ENCODE results near the gene INPPL1. TPM values are rescaled to one million over a fixed set of nuclear protein-coding genes. Genes with fewer than 3 reads are reported as not detected.
A peak's percentile ranks its signal among the peaks of the same experiment; 100 is the strongest.

INPPL1 gene
- total RNA-seq, 2 donors from 2014 or later: 47.2 to 53.7 TPM

- DNase-seq: peak in 1 of 4 donors; percentile 27
- H3K4me1 ChIP-seq: peaks cover 15% of the 10 kb centered on the region
- intact Hi-C loops (cut with DNase I): no loop called here
These were observed 3.0 kb downstream of the INPPL1 start for GRCh38 chr11:72227316-72228228.

GRCh38 chr11:72228229-72228843 lies 3.8 kb downstream of the INPPL1 start:
- DNase-seq: peak in 1 of 4 donors; percentile 20
- peaks cover 0 to 18% of the 10 kb centered on the region in 2 donors for H3K36me3 ChIP-seq (replicated peaks in 1 of 2; ENCODE audit: insufficient read depth in 1 of 2, low read depth in 2 of 2)
- ATAC-seq: no peak
- no peak overlapping the region for H3K27ac ChIP-seq
- peaks cover 11% of the 10 kb centered on the region for H3K4me1 ChIP-seq
- TF ChIP-seq POLR2A (IDR thresholded peaks at IDR 0.05) (no peak), CTCF (IDR thresholded peaks at IDR 0.05) (no peak)
- 86 to 91% methylated on average over 11 to 12 of the region's 16 CpGs for WGBS, 2 donors
- intact Hi-C loops (cut with DNase I): no loop called here
- no peak overlapping the region for H3K4me3 ChIP-seq
- H3K27me3 ChIP-seq: no peaks in the 10 kb centered on the region
- no peaks in the 10 kb centered on the region for H3K9me3 ChIP-seq

More at GRCh38 chr11:72227316-72228228, 3.0 kb downstream of the INPPL1 start:
- no peaks in the 10 kb centered on the region for H3K27me3 ChIP-seq
- no peaks in the 10 kb centered on the region for H3K9me3 ChIP-seq
- WGBS, 2 donors: 81 to 89% methylated on average over 6 to 14 of the region's 14 CpGs
- peaks cover 0 to 18% of the 10 kb centered on the region in 2 donors for H3K36me3 ChIP-seq (replicated peaks in 1 of 2; ENCODE audit: insufficient read depth in 1 of 2, low read depth in 2 of 2)
- TF ChIP-seq CTCF (IDR thresholded peaks at IDR 0.05) (no peak), POLR2A (IDR thresholded peaks at IDR 0.05) (no peak)
- no peak overlapping the region for H3K4me3 ChIP-seq
- H3K27ac ChIP-seq: no peak overlapping the region
- no peak for ATAC-seq

GRCh38 chr11:72228844-72229231 lies 4.3 kb downstream of the INPPL1 start:
- no peak for TF ChIP-seq POLR2A (IDR thresholded peaks at IDR 0.05)
- no peak for TF ChIP-seq CTCF (IDR thresholded peaks at IDR 0.05)
- peaks cover 0 to 18% of the 10 kb centered on the region in 2 donors for H3K36me3 ChIP-seq (replicated peaks in 1 of 2; ENCODE audit: insufficient read depth in 1 of 2, low read depth in 2 of 2)
- H3K27ac ChIP-seq: no peak overlapping the region
- DNase-seq: no peak
- WGBS, 2 donors: 89% methylated on average over 7 of the region's 7 CpGs; no CpG with 5 or more reads in 1 of the 2 donors
- H3K4me3 ChIP-seq: no peak overlapping the region
- intact Hi-C loops (cut with DNase I): no loop called here
- H3K4me1 ChIP-seq: peaks cover 11% of the 10 kb centered on the region
- H3K9me3 ChIP-seq: no peaks in the 10 kb centered on the region
- no peak for ATAC-seq
- no peaks in the 10 kb centered on the region for H3K27me3 ChIP-seq

GRCh38 chr11:72229336-72229924 lies 4.9 kb downstream of the INPPL1 start:
- WGBS, 2 donors: 94 to 100% methylated on average over 8 of the region's 8 CpGs
- DNase-seq (no peak), ATAC-seq (no peak)
- Histone ChIP-seq H3K4me1 (peaks cover 11% of the 10 kb centered on the region), H3K27ac (no peak overlapping the region), H3K4me3 (no peak overlapping the region), H3K27me3 (no peaks in the 10 kb centered on the region), H3K36me3 (replicated peaks in 1 of 2; ENCODE audit: insufficient read depth in 1 of 2, low read depth in 2 of 2) (peaks cover 0 to 20% of the 10 kb centered on the region in 2 donors), H3K9me3 (no peaks in the 10 kb centered on the region)
- intact Hi-C loops (cut with DNase I): no loop called here
- no peak for TF ChIP-seq CTCF (IDR thresholded peaks at IDR 0.05)
- TF ChIP-seq POLR2A (IDR thresholded peaks at IDR 0.05): no peak

Measured in body of pancreas (tissue), 4 donors.